Measurements from ENCODE around the gene KCNK17. TPM values are rescaled to one million over a fixed set of nuclear protein-coding genes. Genes with fewer than 3 reads are reported as not detected.

The KCNK17 gene
- total RNA-seq, result 1.6 TPM

GRCh38 chr6:39314273-39314795 lies at the start of gene KCNK17:
TSS of gene KCNK17 (minus strand) at chr6:39314419. CDS start at chr6:39314320, 99 bp downstream.
- Histone ChIP-seq H3K27ac (ENCODE audit: low read depth, low read length) (no peak within 1 kb of the TSS), H3K4me1 (ENCODE audit: control insufficient read depth in 3 of 3, insufficient read depth in 3 of 3, low read length in 3 of 3) (peaks cover 11 to 18% (median 16%) of the 10 kb centered on the region in 3 donors), H3K36me3 (ENCODE audit: control insufficient read depth in 3 of 3, insufficient read depth in 3 of 3, low read length in 3 of 3) (no peaks in the 10 kb centered on the region), H3K4me3 (ENCODE audit: low read length in 3 of 3) (peak within 1 kb of the TSS in 1 of 3 donors; percentile 41), H3K27me3 (ENCODE audit: control insufficient read depth in 3 of 3, insufficient read depth in 3 of 3, low read length in 3 of 3) (peaks cover 31 to 58% (median 47%) of the 10 kb centered on the region in 3 donors), H3K9ac (ENCODE audit: low read depth in 1 of 3, low read length in 3 of 3) (no peak within 1 kb of the TSS), H3K9me3 (ENCODE audit: control insufficient read depth in 3 of 3, low read length in 3 of 3) (no peaks in the 10 kb centered on the region)

- H3K27me3 ChIP-seq (ENCODE audit: control insufficient read depth in 3 of 3, insufficient read depth in 3 of 3, low read length in 3 of 3), result peaks cover 0 to 9% (median 0%) of the 10 kb centered on the region in 3 donors
- no peak overlapping the region for H3K9ac ChIP-seq (ENCODE audit: low read depth in 1 of 3, low read length in 3 of 3)
- H3K27ac ChIP-seq (ENCODE audit: low read depth, low read length), result no peak overlapping the region
- H3K4me3 ChIP-seq (ENCODE audit: low read length in 3 of 3), result no peak overlapping the region
- no peaks in the 10 kb centered on the region for H3K36me3 ChIP-seq (ENCODE audit: control insufficient read depth in 3 of 3, insufficient read depth in 3 of 3, low read length in 3 of 3)
- peaks cover 3 to 6% (median 5%) of the 10 kb centered on the region in 3 donors for H3K4me1 ChIP-seq (ENCODE audit: control insufficient read depth in 3 of 3, insufficient read depth in 3 of 3, low read length in 3 of 3)
- H3K9me3 ChIP-seq (ENCODE audit: control insufficient read depth in 3 of 3, low read length in 3 of 3), result no peaks in the 10 kb centered on the region
Observed at GRCh38 chr6:39363280-39363679, 49.1 kb upstream of the KCNK17 start.

- no peak overlapping the region for H3K27ac ChIP-seq (ENCODE audit: low read depth, low read length)
- no peak overlapping the region for H3K4me3 ChIP-seq (ENCODE audit: low read length in 3 of 3)
- H3K36me3 ChIP-seq (ENCODE audit: control insufficient read depth in 3 of 3, insufficient read depth in 3 of 3, low read length in 3 of 3), result no peaks in the 10 kb centered on the region
- H3K4me1 ChIP-seq (ENCODE audit: control insufficient read depth in 3 of 3, insufficient read depth in 3 of 3, low read length in 3 of 3), result peaks cover 3 to 9% (median 5%) of the 10 kb centered on the region in 3 donors
- H3K9me3 ChIP-seq (ENCODE audit: control insufficient read depth in 3 of 3, low read length in 3 of 3), result no peaks in the 10 kb centered on the region
- H3K9ac ChIP-seq (ENCODE audit: low read depth in 1 of 3, low read length in 3 of 3), result peak overlapping the region in 1 of 3 donors; percentile 41
- H3K27me3 ChIP-seq (ENCODE audit: control insufficient read depth in 3 of 3, insufficient read depth in 3 of 3, low read length in 3 of 3), result peaks cover 0 to 9% (median 0%) of the 10 kb centered on the region in 3 donors
Observed at GRCh38 chr6:39362487-39362865, 48.3 kb upstream of the KCNK17 start.

- Histone ChIP-seq H3K4me1 (ENCODE audit: control insufficient read depth in 3 of 3, insufficient read depth in 3 of 3, low read length in 3 of 3) (peaks cover 3 to 9% (median 5%) of the 10 kb centered on the region in 3 donors), H3K36me3 (ENCODE audit: control insufficient read depth in 3 of 3, insufficient read depth in 3 of 3, low read length in 3 of 3) (no peaks in the 10 kb centered on the region), H3K9me3 (ENCODE audit: control insufficient read depth in 3 of 3, low read length in 3 of 3) (no peaks in the 10 kb centered on the region), H3K27me3 (ENCODE audit: control insufficient read depth in 3 of 3, insufficient read depth in 3 of 3, low read length in 3 of 3) (peaks cover 0 to 5% (median 0%) of the 10 kb centered on the region in 3 donors), H3K27ac (ENCODE audit: low read depth, low read length) (no peak overlapping the region), H3K4me3 (ENCODE audit: low read length in 3 of 3) (peak overlapping the region in 2 of 3 donors; percentile 10 to 50), H3K9ac (ENCODE audit: low read depth in 1 of 3, low read length in 3 of 3) (peak overlapping the region in 1 of 3 donors; percentile 41)
Observed at GRCh38 chr6:39361657-39362486, 47.7 kb upstream of the KCNK17 start.

- H3K27me3 ChIP-seq (ENCODE audit: control insufficient read depth in 3 of 3, insufficient read depth in 3 of 3, low read length in 3 of 3), result peaks cover 0 to 5% (median 0%) of the 10 kb centered on the region in 3 donors
- H3K4me3 ChIP-seq (ENCODE audit: low read length in 3 of 3), result no peak overlapping the region
- no peaks in the 10 kb centered on the region for H3K9me3 ChIP-seq (ENCODE audit: control insufficient read depth in 3 of 3, low read length in 3 of 3)
- peaks cover 3 to 9% (median 5%) of the 10 kb centered on the region in 3 donors for H3K4me1 ChIP-seq (ENCODE audit: control insufficient read depth in 3 of 3, insufficient read depth in 3 of 3, low read length in 3 of 3)
- H3K27ac ChIP-seq (ENCODE audit: low read depth, low read length), result no peak overlapping the region
- peak overlapping the region in 1 of 3 donors; percentile 40 for H3K9ac ChIP-seq (ENCODE audit: low read depth in 1 of 3, low read length in 3 of 3)
- H3K36me3 ChIP-seq (ENCODE audit: control insufficient read depth in 3 of 3, insufficient read depth in 3 of 3, low read length in 3 of 3), result no peaks in the 10 kb centered on the region
Observed at GRCh38 chr6:39360378-39360777, 46.2 kb upstream of the KCNK17 start.

- Histone ChIP-seq H3K4me1 (ENCODE audit: control insufficient read depth in 3 of 3, insufficient read depth in 3 of 3, low read length in 3 of 3) (peaks cover 3 to 9% (median 5%) of the 10 kb centered on the region in 3 donors), H3K27ac (ENCODE audit: low read depth, low read length) (no peak overlapping the region)
Observed at GRCh38 chr6:39357998-39358686, 43.9 kb upstream of the KCNK17 start.

GRCh38 chr6:39353698-39354315 lies 39.6 kb upstream of the KCNK17 start:
- Histone ChIP-seq H3K9ac (ENCODE audit: low read depth in 1 of 3, low read length in 3 of 3) (no peak overlapping the region), H3K4me1 (ENCODE audit: control insufficient read depth in 3 of 3, insufficient read depth in 3 of 3, low read length in 3 of 3) (peaks cover 0 to 5% (median 0%) of the 10 kb centered on the region in 3 donors), H3K27ac (ENCODE audit: low read depth, low read length) (no peak overlapping the region), H3K36me3 (ENCODE audit: control insufficient read depth in 3 of 3, insufficient read depth in 3 of 3, low read length in 3 of 3) (no peaks in the 10 kb centered on the region), H3K27me3 (ENCODE audit: control insufficient read depth in 3 of 3, insufficient read depth in 3 of 3, low read length in 3 of 3) (peaks cover 0 to 5% (median 0%) of the 10 kb centered on the region in 3 donors), H3K9me3 (ENCODE audit: control insufficient read depth in 3 of 3, low read length in 3 of 3) (no peaks in the 10 kb centered on the region), H3K4me3 (ENCODE audit: low read length in 3 of 3) (no peak overlapping the region)

More at GRCh38 chr6:39357998-39358686, 43.9 kb upstream of the KCNK17 start:
- Histone ChIP-seq H3K9me3 (ENCODE audit: control insufficient read depth in 3 of 3, low read length in 3 of 3) (no peaks in the 10 kb centered on the region), H3K36me3 (ENCODE audit: control insufficient read depth in 3 of 3, insufficient read depth in 3 of 3, low read length in 3 of 3) (no peaks in the 10 kb centered on the region), H3K27me3 (ENCODE audit: control insufficient read depth in 3 of 3, insufficient read depth in 3 of 3, low read length in 3 of 3) (peaks cover 0 to 2% (median 0%) of the 10 kb centered on the region in 3 donors), H3K4me3 (ENCODE audit: low read length in 3 of 3) (no peak overlapping the region), H3K9ac (ENCODE audit: low read depth in 1 of 3, low read length in 3 of 3) (no peak overlapping the region)

- H3K9me3 ChIP-seq (ENCODE audit: control insufficient read depth in 3 of 3, low read length in 3 of 3), result no peaks in the 10 kb centered on the region
- H3K27ac ChIP-seq (ENCODE audit: low read depth, low read length), result no peak overlapping the region
- H3K36me3 ChIP-seq (ENCODE audit: control insufficient read depth in 3 of 3, insufficient read depth in 3 of 3, low read length in 3 of 3), result no peaks in the 10 kb centered on the region
Observed at GRCh38 chr6:39350723-39351505, 36.7 kb upstream of the KCNK17 start.

GRCh38 chr6:39348740-39349139 lies 34.5 kb upstream of the KCNK17 start:
- Histone ChIP-seq H3K4me1 (ENCODE audit: control insufficient read depth in 3 of 3, insufficient read depth in 3 of 3, low read length in 3 of 3) (peaks cover 0 to 4% (median 0%) of the 10 kb centered on the region in 3 donors), H3K4me3 (ENCODE audit: low read length in 3 of 3) (no peak overlapping the region), H3K9me3 (ENCODE audit: control insufficient read depth in 3 of 3, low read length in 3 of 3) (no peaks in the 10 kb centered on the region), H3K27ac (ENCODE audit: low read depth, low read length) (no peak overlapping the region), H3K9ac (ENCODE audit: low read depth in 1 of 3, low read length in 3 of 3) (no peak overlapping the region), H3K36me3 (ENCODE audit: control insufficient read depth in 3 of 3, insufficient read depth in 3 of 3, low read length in 3 of 3) (no peaks in the 10 kb centered on the region), H3K27me3 (ENCODE audit: control insufficient read depth in 3 of 3, insufficient read depth in 3 of 3, low read length in 3 of 3) (peaks cover 0 to 5% (median 0%) of the 10 kb centered on the region in 3 donors)

More at GRCh38 chr6:39350723-39351505, 36.7 kb upstream of the KCNK17 start:
- peaks cover 0 to 5% (median 0%) of the 10 kb centered on the region in 3 donors for H3K27me3 ChIP-seq (ENCODE audit: control insufficient read depth in 3 of 3, insufficient read depth in 3 of 3, low read length in 3 of 3)
- no peak overlapping the region for H3K4me3 ChIP-seq (ENCODE audit: low read length in 3 of 3)
- no peaks in the 10 kb centered on the region for H3K4me1 ChIP-seq (ENCODE audit: control insufficient read depth in 3 of 3, insufficient read depth in 3 of 3, low read length in 3 of 3)
- no peak overlapping the region for H3K9ac ChIP-seq (ENCODE audit: low read depth in 1 of 3, low read length in 3 of 3)

All from skeletal muscle tissue (tissue), 4 donors.